Measurements from ENCODE around the gene USP24. TPM values are rescaled to one million over a fixed set of nuclear protein-coding genes. Genes with fewer than 3 reads are reported as not detected.
"Not testable (repeated sequence)": the region's sequence is repeated elsewhere in the genome, so short reads cannot be mapped to it uniquely, and the experiment has no call there.

USP24 gene
- total RNA-seq, 1 donor from 2014 or later: 44.6 TPM

GRCh38 chr1:55204997-55205396 lies 10.2 kb downstream of the USP24 start:
- no peak for DNase-seq (ENCODE audit: low read depth, low spot score)
- no peaks in the 10 kb centered on the region for H3K9me3 Mint-ChIP-seq
- peaks cover 23% of the 10 kb centered on the region for H3K4me1 Mint-ChIP-seq
- H3K27ac Mint-ChIP-seq (ENCODE audit: unreplicated experiment): no peak overlapping the region
- peaks cover 2% of the 10 kb centered on the region for H3K36me3 Mint-ChIP-seq (ENCODE audit: low read depth)
- TF ChIP-seq, protein P1, sequence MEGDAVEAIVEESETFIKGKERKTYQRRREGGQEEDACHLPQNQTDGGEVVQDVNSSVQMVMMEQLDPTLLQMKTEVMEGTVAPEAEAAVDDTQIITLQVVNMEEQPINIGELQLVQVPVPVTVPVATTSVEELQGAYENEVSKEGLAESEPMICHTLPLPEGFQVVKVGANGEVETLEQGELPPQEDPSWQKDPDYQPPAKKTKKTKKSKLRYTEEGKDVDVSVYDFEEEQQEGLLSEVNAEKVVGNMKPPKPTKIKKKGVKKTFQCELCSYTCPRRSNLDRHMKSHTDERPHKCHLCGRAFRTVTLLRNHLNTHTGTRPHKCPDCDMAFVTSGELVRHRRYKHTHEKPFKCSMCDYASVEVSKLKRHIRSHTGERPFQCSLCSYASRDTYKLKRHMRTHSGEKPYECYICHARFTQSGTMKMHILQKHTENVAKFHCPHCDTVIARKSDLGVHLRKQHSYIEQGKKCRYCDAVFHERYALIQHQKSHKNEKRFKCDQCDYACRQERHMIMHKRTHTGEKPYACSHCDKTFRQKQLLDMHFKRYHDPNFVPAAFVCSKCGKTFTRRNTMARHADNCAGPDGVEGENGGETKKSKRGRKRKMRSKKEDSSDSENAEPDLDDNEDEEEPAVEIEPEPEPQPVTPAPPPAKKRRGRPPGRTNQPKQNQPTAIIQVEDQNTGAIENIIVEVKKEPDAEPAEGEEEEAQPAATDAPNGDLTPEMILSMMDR (conservative IDR thresholded peaks at IDR 0.05): no peak
- H3K4me3 Mint-ChIP-seq: no peak overlapping the region
- H3K27me3 Mint-ChIP-seq (ENCODE audit: low read depth): no peaks in the 10 kb centered on the region

- Mint-ChIP-seq H3K36me3 (ENCODE audit: low read depth) (peaks cover 15% of the 10 kb centered on the region), H3K4me3 (no peak overlapping the region), H3K9me3 (peaks cover 2% of the 10 kb centered on the region), H3K27me3 (ENCODE audit: low read depth) (no peaks in the 10 kb centered on the region), H3K27ac (ENCODE audit: unreplicated experiment) (no peak overlapping the region), H3K4me1 (peaks cover 17% of the 10 kb centered on the region)
- no peak for DNase-seq (ENCODE audit: low read depth, low spot score)
- TF ChIP-seq, protein P1 (conservative IDR thresholded peaks at IDR 0.05): no peak
Measured at GRCh38 chr1:55203064-55203463, 12.1 kb downstream of the USP24 start.

- peaks cover 16% of the 10 kb centered on the region for H3K36me3 Mint-ChIP-seq (ENCODE audit: low read depth)
- no peak for DNase-seq (ENCODE audit: low read depth, low spot score)
- no peaks in the 10 kb centered on the region for H3K27me3 Mint-ChIP-seq (ENCODE audit: low read depth)
- peaks cover 12% of the 10 kb centered on the region for H3K4me1 Mint-ChIP-seq
- TF ChIP-seq, protein P1 (conservative IDR thresholded peaks at IDR 0.05): no peak
- H3K9me3 Mint-ChIP-seq: peaks cover 2% of the 10 kb centered on the region
- no peak overlapping the region for H3K4me3 Mint-ChIP-seq
- peak overlapping the region; percentile 32 for H3K27ac Mint-ChIP-seq (ENCODE audit: unreplicated experiment)
Measured at GRCh38 chr1:55200667-55201066, 14.5 kb downstream of the USP24 start.

DNA sequence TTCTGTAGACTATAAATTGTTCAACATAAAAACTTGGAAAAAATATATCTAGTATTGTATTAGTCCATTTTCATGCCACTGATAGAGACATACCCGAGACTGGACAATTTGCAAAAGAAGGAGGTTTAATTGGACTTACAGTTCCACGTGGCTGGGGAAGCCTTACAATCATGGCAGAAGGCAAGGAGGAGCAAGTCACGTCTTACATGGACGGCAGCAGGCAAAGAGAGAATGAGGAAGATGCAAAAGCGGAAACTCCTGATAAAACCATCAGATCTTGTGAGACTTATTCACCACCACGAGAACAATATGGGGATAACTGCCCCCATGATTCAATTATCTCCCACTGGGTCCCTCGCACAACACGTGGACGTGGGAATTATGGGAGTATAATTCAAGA lies 15.4 kb downstream of the USP24 start:
- DNase-seq (ENCODE audit: low read depth, low spot score); H3K4me3 Mint-ChIP-seq; H3K27me3 Mint-ChIP-seq (ENCODE audit: low read depth); H3K9me3 Mint-ChIP-seq; H3K27ac Mint-ChIP-seq (ENCODE audit: unreplicated experiment): not testable (repeated sequence)
- peaks cover 16% of the 10 kb centered on the region for H3K36me3 Mint-ChIP-seq (ENCODE audit: low read depth)
- peaks cover 13% of the 10 kb centered on the region for H3K4me1 Mint-ChIP-seq

DNA sequence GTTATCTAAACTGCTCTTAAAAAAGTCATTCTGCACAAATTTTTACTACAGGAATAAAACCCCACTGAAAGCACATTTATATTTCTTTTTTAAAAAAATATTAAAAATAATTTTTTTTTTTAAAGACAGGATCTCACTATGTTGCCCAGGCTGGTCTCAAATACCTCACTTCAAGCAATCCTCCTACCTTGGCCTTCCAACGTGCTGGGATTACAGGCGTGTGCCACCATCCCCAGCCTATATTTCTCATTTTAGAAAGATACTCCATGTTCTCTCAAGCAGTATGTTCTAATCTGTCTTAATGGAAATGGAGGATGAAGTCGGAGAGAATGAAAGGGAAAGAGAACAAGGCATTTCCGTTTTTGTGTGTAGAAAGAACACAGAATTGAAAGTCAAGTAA lies 17.1 kb downstream of the USP24 start:
- Mint-ChIP-seq H3K27me3 (ENCODE audit: low read depth) (no peaks in the 10 kb centered on the region), H3K4me3 (no peak overlapping the region), H3K36me3 (ENCODE audit: low read depth) (peaks cover 16% of the 10 kb centered on the region), H3K9me3 (peaks cover 2% of the 10 kb centered on the region), H3K27ac (ENCODE audit: unreplicated experiment) (no peak overlapping the region), H3K4me1 (peaks cover 14% of the 10 kb centered on the region)
- TF ChIP-seq, protein P1 (conservative IDR thresholded peaks at IDR 0.05): no peak
- no peak for DNase-seq (ENCODE audit: low read depth, low spot score)

- TF ChIP-seq, protein P1 (conservative IDR thresholded peaks at IDR 0.05): no peak
- Mint-ChIP-seq H3K36me3 (ENCODE audit: low read depth) (peaks cover 16% of the 10 kb centered on the region), H3K4me3 (no peak overlapping the region), H3K27ac (ENCODE audit: unreplicated experiment) (no peak overlapping the region), H3K9me3 (peaks cover 2% of the 10 kb centered on the region), H3K4me1 (peaks cover 14% of the 10 kb centered on the region), H3K27me3 (ENCODE audit: low read depth) (no peaks in the 10 kb centered on the region)
- DNase-seq (ENCODE audit: low read depth, low spot score): no peak
Measured at GRCh38 chr1:55197099-55197498, 18.1 kb downstream of the USP24 start.
